GM18499 (cell line): Measurements from ENCODE around the gene ZCWPW2.

Experiments used
- ATAC-seq: cut with Tn5 transposase; IDR thresholded peaks from one replicate; pipeline ENCODE4 v1.9.1; 2021; ENCODE audit warnings: moderate number of reproducible peaks; ENCODE audit not compliant: insufficient read depth, unreplicated experiment

ZCWPW2 gene, protein sequence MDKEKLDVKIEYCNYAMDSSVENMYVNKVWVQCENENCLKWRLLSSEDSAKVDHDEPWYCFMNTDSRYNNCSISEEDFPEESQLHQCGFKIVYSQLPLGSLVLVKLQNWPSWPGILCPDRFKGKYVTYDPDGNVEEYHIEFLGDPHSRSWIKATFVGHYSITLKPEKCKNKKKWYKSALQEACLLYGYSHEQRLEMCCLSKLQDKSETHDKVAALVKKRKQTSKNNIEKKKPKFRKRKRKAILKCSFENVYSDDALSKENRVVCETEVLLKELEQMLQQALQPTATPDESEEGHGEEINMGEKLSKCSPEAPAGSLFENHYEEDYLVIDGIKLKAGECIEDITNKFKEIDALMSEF

DNA sequence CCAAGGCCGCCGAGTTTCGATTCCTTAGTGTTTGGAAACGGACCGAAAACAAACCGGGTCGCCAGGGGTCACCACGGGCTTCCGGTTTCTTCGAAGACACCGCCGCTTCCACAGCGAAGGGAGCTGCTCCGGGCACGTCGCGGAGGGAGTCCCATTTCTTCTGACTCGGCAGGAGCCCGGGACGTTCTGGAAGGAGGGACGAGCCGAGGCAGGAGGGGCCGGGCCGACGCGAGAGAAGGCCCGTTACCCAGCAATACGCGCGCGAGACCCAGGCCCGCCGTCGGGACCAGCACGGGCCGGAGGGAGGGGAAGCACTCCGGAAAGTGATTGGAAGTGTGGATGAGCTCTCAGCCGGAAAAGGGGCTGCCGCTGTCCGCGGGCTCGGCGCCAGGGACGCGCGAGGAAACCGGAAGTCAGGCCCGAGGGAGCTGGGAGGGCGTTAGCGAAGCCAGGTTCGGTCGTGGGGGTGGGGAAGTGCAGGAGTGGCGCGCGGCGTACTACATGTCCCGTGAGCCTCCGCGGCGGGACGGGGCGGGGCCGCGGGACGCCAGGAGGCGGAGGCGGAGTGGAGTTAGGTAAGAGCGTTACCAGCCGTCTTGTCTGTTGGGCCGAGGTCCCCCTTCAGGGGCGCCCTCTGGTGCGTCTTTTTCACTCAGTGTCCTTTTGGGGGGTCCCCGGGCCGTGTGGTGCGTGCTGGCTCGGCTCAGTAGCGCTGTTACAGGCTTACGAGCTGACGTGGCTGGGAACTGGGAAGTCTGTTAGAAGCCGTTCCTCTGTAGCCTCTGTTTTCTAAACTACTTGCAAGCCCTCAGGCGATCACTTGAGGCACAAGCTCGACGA, at the start of gene ZCWPW2, which contains the start of gene AZI2:
TSS of gene ZCWPW2 (plus strand) at position 93 of the 840 bp plus-strand sequence. CDS start 64,348 bp downstream, outside the sequence.
TSS of gene AZI2 (minus strand) at position 196 of the 840 bp plus-strand sequence. CDS start 8,207 bp downstream, outside the sequence.
- peak; percentile 58 for ATAC-seq

- ATAC-seq, result no peak
Measured at GRCh38 chr3:28299705-28300104, 48.8 kb upstream of the ZCWPW2 start.

GRCh38 chr3:28300345-28300962, 48.1 kb upstream of the ZCWPW2 start:
- no peak for ATAC-seq

DNA sequence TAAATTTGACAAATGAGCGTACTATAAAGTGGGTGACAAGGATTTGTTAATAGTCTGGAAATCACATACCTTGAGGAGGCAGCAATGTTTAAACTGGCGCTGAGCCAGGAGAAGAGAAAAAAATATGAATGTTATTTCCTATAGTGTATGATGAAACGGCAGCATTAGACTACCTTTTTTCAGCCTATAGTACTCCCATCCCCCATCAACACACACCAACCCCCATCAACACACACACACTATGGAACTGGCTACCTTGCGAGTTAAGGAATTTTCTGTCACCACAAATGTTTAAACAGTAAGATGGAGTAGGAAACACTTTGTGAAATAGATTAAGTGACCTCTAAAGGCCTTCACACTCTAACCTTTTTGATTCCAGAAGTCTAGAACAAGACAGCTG, 46.8 kb upstream of the ZCWPW2 start:
- no peak for ATAC-seq

GRCh38 chr3:28308196-28308595, 40.3 kb upstream of the ZCWPW2 start:
- no peak for ATAC-seq

GRCh38 chr3:28315711-28316110, 32.8 kb upstream of the ZCWPW2 start:
- no peak for ATAC-seq

GRCh38 chr3:28316226-28316625, 32.3 kb upstream of the ZCWPW2 start:
- no peak for ATAC-seq

DNA sequence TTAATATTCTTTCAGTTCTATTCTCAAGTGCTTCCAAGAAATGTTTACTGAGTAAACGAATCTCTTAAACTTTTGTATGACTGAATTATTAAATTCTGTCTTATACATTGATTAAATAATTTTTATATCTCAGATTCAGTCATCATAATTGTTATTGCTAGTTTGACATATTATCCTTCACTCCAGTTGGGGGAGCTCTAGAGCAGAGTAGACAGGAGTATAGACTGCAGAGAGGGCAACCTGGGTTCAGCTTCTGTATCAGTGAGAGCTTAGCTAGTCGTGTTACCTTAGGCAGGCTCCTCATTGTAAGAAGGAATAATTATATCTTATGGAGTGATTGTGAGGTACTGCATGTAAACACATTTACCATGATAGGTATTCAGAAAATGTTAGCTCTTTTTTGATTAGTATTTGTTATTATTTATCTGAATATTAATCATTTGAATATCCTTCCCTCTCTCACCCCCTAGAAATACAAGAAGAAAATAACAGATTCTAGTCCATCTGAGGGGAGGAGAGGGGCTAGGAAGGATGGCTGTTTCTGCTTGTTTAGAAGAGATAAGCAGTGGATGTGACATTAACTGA, 31.0 kb upstream of the ZCWPW2 start:
- ATAC-seq, result peak; percentile 92

GRCh38 chr3:28320981-28321380, 27.5 kb upstream of the ZCWPW2 start:
- ATAC-seq, result no peak

DNA sequence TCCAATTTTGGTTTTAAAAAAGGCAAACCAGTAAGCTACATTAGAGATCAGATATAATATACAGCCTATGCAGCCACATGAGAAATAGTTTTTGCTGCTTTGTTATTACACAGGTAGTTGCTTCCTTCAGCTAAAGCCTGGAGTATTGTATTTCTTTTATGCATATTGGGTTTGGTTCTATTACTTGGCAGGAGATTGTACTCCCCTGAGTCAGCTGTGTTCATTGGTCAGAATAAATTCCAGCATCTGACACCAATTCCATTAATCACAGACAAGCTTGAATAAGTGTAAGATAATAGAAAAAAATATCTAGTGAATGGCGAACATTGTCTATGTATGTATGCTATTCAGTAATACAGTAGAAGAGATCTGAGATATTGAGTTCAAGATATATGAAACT, 26.1 kb upstream of the ZCWPW2 start:
- no peak for ATAC-seq

GRCh38 chr3:28326458-28326926, 22.0 kb upstream of the ZCWPW2 start:
- peak; percentile 43 for ATAC-seq

DNA sequence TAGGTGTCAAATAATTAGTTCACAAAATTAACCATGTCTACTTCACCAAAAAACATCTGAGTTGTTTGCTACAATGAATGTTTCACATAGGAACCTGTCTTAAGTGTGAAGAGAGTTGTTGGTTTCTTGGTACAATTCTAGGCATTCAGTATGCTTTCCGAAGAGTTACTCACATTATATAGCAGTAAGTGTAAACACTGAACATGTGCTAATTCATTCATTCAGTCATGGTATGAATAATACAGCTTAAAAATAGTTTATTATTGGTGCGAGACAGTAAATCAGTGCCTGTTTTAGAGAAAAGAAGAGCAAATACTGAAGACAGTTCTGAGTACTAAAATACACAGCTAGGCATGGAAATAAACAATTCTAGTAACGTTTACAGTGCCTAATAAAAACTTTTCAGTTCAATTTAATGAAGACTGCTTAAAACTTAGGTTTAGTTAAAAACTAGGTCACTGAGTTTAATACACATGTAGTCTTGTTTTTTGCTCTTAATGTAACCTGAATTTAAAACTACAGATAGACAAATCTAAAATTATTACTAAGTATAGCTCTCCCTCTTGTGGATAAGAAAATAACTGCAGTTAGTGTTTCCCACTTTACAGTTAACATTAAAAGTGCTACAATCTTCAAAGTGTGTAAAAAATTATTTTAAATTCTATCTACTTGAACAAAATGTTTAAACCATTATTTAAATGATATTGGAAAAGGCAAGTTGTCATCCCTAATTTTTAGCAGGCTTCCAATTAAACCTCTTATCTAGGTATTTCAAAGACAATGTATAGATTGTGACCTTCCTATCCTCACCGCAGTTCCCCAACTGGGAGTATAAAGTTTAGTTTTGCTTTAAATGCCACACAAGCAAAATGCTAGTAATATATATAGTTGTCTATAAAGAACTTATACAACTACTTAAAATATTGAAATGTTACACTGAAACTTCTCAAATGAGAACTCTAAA, 20.1 kb upstream of the ZCWPW2 start:
- ATAC-seq, result no peak

DNA sequence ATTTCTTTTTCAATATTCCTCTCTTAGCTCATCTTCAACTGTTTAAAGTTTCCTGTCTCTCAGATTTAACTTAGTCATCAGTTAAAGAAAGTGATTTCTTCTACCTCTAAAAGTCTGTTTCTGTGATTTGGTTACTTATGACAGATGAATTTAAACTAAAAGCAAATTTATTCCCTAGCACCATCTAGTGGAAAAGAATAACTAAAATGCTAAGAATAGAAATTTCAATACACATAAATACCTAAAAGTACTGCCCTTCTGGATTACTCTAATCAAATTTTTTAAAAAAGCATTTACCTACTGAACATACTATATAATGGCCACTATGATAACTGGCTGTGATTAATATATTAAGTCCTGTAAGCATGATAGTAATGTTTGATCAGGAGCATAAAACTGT, 14.0 kb upstream of the ZCWPW2 start:
- ATAC-seq, result no peak

DNA sequence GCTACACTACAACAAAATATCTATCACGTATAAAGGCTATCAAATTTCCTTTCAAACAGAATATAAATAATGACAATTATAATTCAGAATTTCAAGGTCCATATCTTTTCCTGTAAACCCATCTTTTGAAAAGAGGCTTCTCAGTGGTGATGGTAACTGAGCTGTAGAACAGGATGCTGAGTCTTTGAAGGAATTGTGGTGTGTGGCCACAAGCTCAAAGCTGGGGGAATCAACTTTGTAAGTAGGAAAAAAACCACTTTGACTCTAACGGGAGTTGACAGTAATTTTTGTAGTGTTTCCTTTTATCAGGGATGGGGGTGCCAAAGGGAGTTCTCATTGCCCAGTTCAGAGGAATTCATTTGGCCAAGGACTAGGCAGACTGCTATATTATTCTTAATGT, 13.3 kb upstream of the ZCWPW2 start:
- ATAC-seq, result no peak

- no peak for ATAC-seq
Measured at GRCh38 chr3:28337230-28337629, 11.3 kb upstream of the ZCWPW2 start.

GRCh38 chr3:28343144-28343543, 5.4 kb upstream of the ZCWPW2 start:
- ATAC-seq, result no peak

- ATAC-seq, result no peak
Measured at GRCh38 chr3:28345690-28346089, 2.8 kb upstream of the ZCWPW2 start.

DNA sequence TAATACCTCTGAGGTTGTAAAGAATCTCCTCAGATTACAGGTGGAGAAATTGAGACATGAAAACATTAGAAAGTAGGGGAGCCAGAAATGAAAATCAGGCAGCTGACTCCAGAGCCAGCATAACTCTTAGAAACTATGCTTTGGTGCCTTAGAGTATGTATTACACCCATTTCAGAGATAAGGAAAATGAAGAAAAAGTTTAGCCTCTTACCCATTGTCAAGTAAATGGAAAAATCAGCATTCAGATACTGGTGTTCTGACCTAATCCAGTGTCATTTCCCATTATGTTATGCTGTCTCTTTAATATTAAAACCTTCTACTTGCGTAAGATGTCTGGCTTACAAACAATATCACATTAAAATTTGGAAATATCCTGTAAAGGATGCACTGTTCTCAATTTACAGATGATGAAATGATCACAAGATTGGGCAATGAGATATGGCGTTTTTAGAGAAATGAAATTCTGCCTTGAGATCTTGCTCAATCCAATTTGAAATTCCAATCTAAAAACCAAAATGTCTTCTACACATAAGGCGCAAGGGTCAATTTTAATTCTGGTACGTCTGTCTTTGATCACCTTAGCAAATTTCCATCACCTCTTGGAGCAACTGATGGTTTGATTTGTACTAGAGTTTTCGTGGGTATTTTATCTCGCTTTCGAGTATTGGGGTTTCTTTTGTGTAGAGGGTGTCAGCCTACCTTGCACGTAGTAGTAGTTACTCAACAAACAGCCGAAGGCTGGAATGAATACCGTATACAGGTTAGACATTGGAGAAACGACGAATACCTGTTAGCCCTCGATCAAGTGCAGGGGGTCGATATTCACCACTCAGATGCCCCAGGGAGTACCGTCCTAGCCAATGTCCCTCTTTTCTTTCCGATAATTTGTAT, 902 bp upstream of the ZCWPW2 start:
- ATAC-seq, result no peak
